CD14-positive monocyte (primary cell): ENCODE measurements around the gene INO80D. TPM values are rescaled to one million over a fixed set of nuclear protein-coding genes. Genes with fewer than 3 reads are reported as not detected.

Source experiments
- DNase-seq, 3 donors: peaks; one replicate each; pipeline ENCODE4 v3.0.0-alpha.2; 2011 to 2022
- H2AFZ ChIP-seq: 2 replicates; pipeline ENCODE4 v1.6.0; 2012; ENCODE audit warnings: mild to moderate bottlenecking, low read depth, low read length, inconsistent platforms; ENCODE audit not compliant: insufficient read depth, poor library complexity, severe bottlenecking
- H3K27ac ChIP-seq, 2 donors: 1 replicate in 1 of 2; 2 replicates in 1 of 2; pipeline ENCODE4 v1.5.1; 2012 to 2013; ENCODE audit warnings: low read length in 2 of 2, control low read depth in 1 of 2, inconsistent platforms in 1 of 2, low read depth in 1 of 2, mild to moderate bottlenecking in 1 of 2
- H3K27me3 ChIP-seq, 2 donors: one replicate each; pipeline versions ENCODE4 v1.6.0 to v1.6.1; 2011 to 2013; ENCODE audit warnings: low read length in 2 of 2; ENCODE audit not compliant: control insufficient read depth in 2 of 2, insufficient read depth in 2 of 2
- H3K36me3 ChIP-seq, 2 donors: replicated peaks in 1 of 2; 1 replicate in 1 of 2; 2 replicates in 1 of 2; pipeline versions ENCODE4 v1.5.1 to v1.6.1; 2012 to 2013; ENCODE audit warnings: low read length in 2 of 2, control low read depth in 1 of 2, inconsistent platforms in 1 of 2, mild to moderate bottlenecking in 1 of 2; ENCODE audit not compliant: insufficient read depth in 2 of 2, control insufficient read depth in 1 of 2
- H3K4me1 ChIP-seq, 2 donors: 1 replicate in 1 of 2; 2 replicates in 1 of 2; pipeline versions ENCODE4 v1.5.1 to v1.6.1; 2012 to 2013; ENCODE audit warnings: low read length in 2 of 2, control low read depth in 1 of 2, inconsistent platforms in 1 of 2, mild to moderate bottlenecking in 1 of 2, moderate library complexity in 1 of 2; ENCODE audit not compliant: insufficient read depth in 2 of 2, control insufficient read depth in 1 of 2
- H3K4me2 ChIP-seq: replicated peaks from 2 replicates; pipeline ENCODE3; 2012; ENCODE audit warnings: low read length, moderate library complexity, mild to moderate bottlenecking; ENCODE audit not compliant: poor library complexity, severe bottlenecking; ENCODE audit errors: extremely low read depth
- H3K4me3 ChIP-seq, 3 experiments: fragments of 200-600 bp in 1 of 3; sonication (generic) in 1 of 3; replicated peaks in 1 of 3; 1 replicate in 2 of 3; 2 replicates in 1 of 3; pipeline ENCODE4 v1.5.1; 2011 to 2013; ENCODE audit warnings: low read length in 3 of 3, mild to moderate bottlenecking in 3 of 3, control low read depth in 2 of 3, low read depth in 2 of 3, inconsistent platforms in 1 of 3, moderate library complexity in 1 of 3
- H3K79me2 ChIP-seq: 2 replicates; pipeline ENCODE4 v1.6.0; 2012; ENCODE audit warnings: mild to moderate bottlenecking, control low read depth, inconsistent platforms, low read length, moderate library complexity; ENCODE audit not compliant: insufficient read depth
- H3K9ac ChIP-seq: 2 replicates; pipeline ENCODE4 v1.6.0; 2017; ENCODE audit warnings: low read length, mild to moderate bottlenecking; ENCODE audit not compliant: insufficient read depth, poor library complexity, severe bottlenecking
- H3K9me3 ChIP-seq, 2 donors: replicated peaks in 1 of 2; 1 replicate in 1 of 2; 2 replicates in 1 of 2; pipeline versions ENCODE4 v1.5.1 to v1.6.1; 2012 to 2013; ENCODE audit warnings: low read length in 2 of 2, control low read depth in 1 of 2; ENCODE audit not compliant: control insufficient read depth in 1 of 2, insufficient read depth in 1 of 2
- H4K20me1 ChIP-seq: 2 replicates; pipeline ENCODE4 v1.6.0; 2012; ENCODE audit warnings: mild to moderate bottlenecking, low read length, control low read depth, moderate library complexity; ENCODE audit not compliant: insufficient read depth
- H3K27ac Mint-ChIP-seq, 7 donors: one replicate each; pipeline ENCODE4 v1.8.0; 2020; ENCODE audit warnings: mild to moderate bottlenecking in 7 of 7, mixed read lengths in 7 of 7, moderate library complexity in 6 of 7, inconsistent platforms in 2 of 7
- H3K27me3 Mint-ChIP-seq, 3 donors: one replicate each; pipeline ENCODE4 v1.8.0; 2021 to 2022; ENCODE audit warnings: low read depth in 3 of 3, mild to moderate bottlenecking in 3 of 3, mixed read lengths in 3 of 3, moderate library complexity in 3 of 3, inconsistent platforms in 1 of 3
- H3K36me3 Mint-ChIP-seq, 2 donors: one replicate each; pipeline ENCODE4 v1.8.0; 2020; ENCODE audit warnings: mixed read lengths in 2 of 2, inconsistent platforms in 1 of 2, mild to moderate bottlenecking in 1 of 2
- H3K4me1 Mint-ChIP-seq: one replicate; pipeline ENCODE4 v1.8.0; 2020; ENCODE audit warnings: mild to moderate bottlenecking, mixed read lengths
- H3K4me3 Mint-ChIP-seq, 2 donors: one replicate each; pipeline ENCODE4 v1.8.0; 2020; ENCODE audit warnings: mild to moderate bottlenecking in 2 of 2, mixed read lengths in 2 of 2, moderate library complexity in 1 of 2
- H3K9me3 Mint-ChIP-seq, 7 donors: one replicate each; pipeline ENCODE4 v1.8.0; 2020 to 2022; ENCODE audit warnings: mixed read lengths in 7 of 7, mild to moderate bottlenecking in 6 of 7, moderate library complexity in 6 of 7, inconsistent platforms in 2 of 7
- WGBS: methylation state at CpG from one replicate; pipeline ENCODE4 v1.1.5; 2013; ENCODE audit warnings: missing lambda C conversion rate; ENCODE audit not compliant: insufficient coverage; 5-methylcytosine and 5-hydroxymethylcytosine counted together
- intact Hi-C, 2 donors: fragments of 100-400 bp; cut with micrococcal nuclease; formaldehyde crosslinking; loops; one replicate each; pipeline versions ENCODE4 v1.15.0 to v1.15.1; 2023
- polyA plus RNA-seq, 3 donors: library from polyadenylated mRNA; depleted of rRNA in 1 of 3; unstranded in 2 of 3; stranded (reverse) in 1 of 3; fragments of 300-500 nt in 2 of 3; fragments of >200 nt in 1 of 3; fragmentation: Illumina TruSeq in 2 of 3; gene quantifications; 1 replicate in 2 of 3; 2 replicates in 1 of 3; pipeline ENCODE4 v1.2.3, GENCODE V29; 2012 to 2021
- TF ChIP-seq, protein P1 (sequence below): fragments of 200-600 bp; IDR thresholded peaks from one replicate; pipeline ENCODE4 v1.8.0; 2022; ENCODE audit warnings: antibody characterized with exemption, mild to moderate bottlenecking

INO80D gene
- polyA plus RNA-seq, 3 donors, result 3.8 to 6.1 (median 4.4) TPM

- Mint-ChIP-seq H3K27me3 (no peaks in the 10 kb centered on the region), H3K9me3 (peaks cover 0 to 15% (median 7%) of the 10 kb centered on the region in 7 donors), H3K27ac (no peak overlapping the region), H3K4me3 (no peak overlapping the region), H3K36me3 (peaks cover 6 to 29% of the 10 kb centered on the region in 2 donors), H3K4me1 (peaks cover 2% of the 10 kb centered on the region)
- 75% methylated on average over 4 of the region's 7 CpGs for WGBS
- Histone ChIP-seq H4K20me1 (no peaks in the 10 kb centered on the region), H3K27me3 (no peaks in the 10 kb centered on the region), H3K9me3 (peaks cover 5 to 7% of the 10 kb centered on the region in 2 donors), H3K79me2 (no peaks in the 10 kb centered on the region), H3K4me1 (no peaks in the 10 kb centered on the region), H2AFZ (no peak overlapping the region), H3K9ac (no peak overlapping the region), H3K27ac (no peak overlapping the region), H3K4me2 (no peak overlapping the region), H3K36me3 (peaks cover 6% of the 10 kb centered on the region in 2 donors), H3K4me3 (no peak overlapping the region)
- intact Hi-C loops, result no loop called here
- no peak for DNase-seq
- TF ChIP-seq, protein P1, sequence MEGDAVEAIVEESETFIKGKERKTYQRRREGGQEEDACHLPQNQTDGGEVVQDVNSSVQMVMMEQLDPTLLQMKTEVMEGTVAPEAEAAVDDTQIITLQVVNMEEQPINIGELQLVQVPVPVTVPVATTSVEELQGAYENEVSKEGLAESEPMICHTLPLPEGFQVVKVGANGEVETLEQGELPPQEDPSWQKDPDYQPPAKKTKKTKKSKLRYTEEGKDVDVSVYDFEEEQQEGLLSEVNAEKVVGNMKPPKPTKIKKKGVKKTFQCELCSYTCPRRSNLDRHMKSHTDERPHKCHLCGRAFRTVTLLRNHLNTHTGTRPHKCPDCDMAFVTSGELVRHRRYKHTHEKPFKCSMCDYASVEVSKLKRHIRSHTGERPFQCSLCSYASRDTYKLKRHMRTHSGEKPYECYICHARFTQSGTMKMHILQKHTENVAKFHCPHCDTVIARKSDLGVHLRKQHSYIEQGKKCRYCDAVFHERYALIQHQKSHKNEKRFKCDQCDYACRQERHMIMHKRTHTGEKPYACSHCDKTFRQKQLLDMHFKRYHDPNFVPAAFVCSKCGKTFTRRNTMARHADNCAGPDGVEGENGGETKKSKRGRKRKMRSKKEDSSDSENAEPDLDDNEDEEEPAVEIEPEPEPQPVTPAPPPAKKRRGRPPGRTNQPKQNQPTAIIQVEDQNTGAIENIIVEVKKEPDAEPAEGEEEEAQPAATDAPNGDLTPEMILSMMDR, result no peak
These were observed 27.0 kb upstream of the INO80D start for GRCh38 chr2:206112846-206113547.

DNA sequence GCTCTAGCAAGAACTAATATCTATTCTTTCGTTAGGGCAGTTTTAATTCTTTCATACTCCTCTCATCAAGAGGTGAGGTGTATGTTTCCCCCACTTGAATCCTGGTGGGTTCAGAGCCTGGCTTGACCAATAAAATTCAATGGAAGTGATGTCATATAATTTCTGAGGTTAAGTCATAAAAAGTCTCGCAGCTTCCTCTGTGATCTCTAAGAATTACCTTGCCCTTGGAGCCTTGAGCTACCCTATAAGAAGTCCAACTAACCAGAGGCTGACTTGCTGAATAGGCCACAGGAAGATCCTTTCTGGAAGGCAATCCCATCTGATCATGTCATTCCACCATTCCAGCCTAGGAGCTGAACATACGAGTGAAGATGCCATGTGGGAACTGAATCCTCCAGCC, 26.1 kb upstream of the INO80D start:
- no peak for DNase-seq
- no peaks in the 10 kb centered on the region for H3K27me3 ChIP-seq
- no peak overlapping the region for H3K4me3 Mint-ChIP-seq
- H3K4me2 ChIP-seq, result no peak overlapping the region
- peaks cover 2% of the 10 kb centered on the region for H3K4me1 Mint-ChIP-seq
- no peaks in the 10 kb centered on the region for H3K27me3 Mint-ChIP-seq
- peaks cover 5 to 7% of the 10 kb centered on the region in 2 donors for H3K9me3 ChIP-seq
- H3K9me3 Mint-ChIP-seq, result peaks cover 0 to 15% (median 7%) of the 10 kb centered on the region in 7 donors
- TF ChIP-seq, protein P1, result no peak
- no peak overlapping the region for H3K27ac Mint-ChIP-seq
- no peaks in the 10 kb centered on the region for H3K79me2 ChIP-seq
- 100% methylated on average over 1 of the region's 3 CpGs for WGBS
- no peak overlapping the region for H3K27ac ChIP-seq
- no peaks in the 10 kb centered on the region for H4K20me1 ChIP-seq
- no peak overlapping the region for H2AFZ ChIP-seq
- H3K4me1 ChIP-seq, result no peaks in the 10 kb centered on the region
- H3K4me3 ChIP-seq, result no peak overlapping the region
- no peak overlapping the region for H3K9ac ChIP-seq
- peaks cover 6 to 29% of the 10 kb centered on the region in 2 donors for H3K36me3 Mint-ChIP-seq
- intact Hi-C loops, result no loop called here
- H3K36me3 ChIP-seq, result peaks cover 2% of the 10 kb centered on the region in 2 donors
